Dermis microvascular lymphatic vessel endothelial cell (primary cell): ENCODE measurements around the gene CTDSPL. TPM values are rescaled to one million over a fixed set of nuclear protein-coding genes. Genes with fewer than 3 reads are reported as not detected.

Experiments
- DNase-seq, 2 donors: peaks; one replicate each; pipeline versions ENCODE4 v3.0.0 to v3.0.0-alpha.2; 2010; ENCODE audit warnings: low read depth in 2 of 2
- total RNA-seq: library from RNA; depleted of rRNA; stranded (reverse); fragments of >200 nt; gene quantifications from 2 replicates; pipeline ENCODE4 v1.2.1, GENCODE V29; 2014

The CTDSPL gene
- total RNA-seq, 1 donor from 2014 or later: 102 TPM

DNA sequence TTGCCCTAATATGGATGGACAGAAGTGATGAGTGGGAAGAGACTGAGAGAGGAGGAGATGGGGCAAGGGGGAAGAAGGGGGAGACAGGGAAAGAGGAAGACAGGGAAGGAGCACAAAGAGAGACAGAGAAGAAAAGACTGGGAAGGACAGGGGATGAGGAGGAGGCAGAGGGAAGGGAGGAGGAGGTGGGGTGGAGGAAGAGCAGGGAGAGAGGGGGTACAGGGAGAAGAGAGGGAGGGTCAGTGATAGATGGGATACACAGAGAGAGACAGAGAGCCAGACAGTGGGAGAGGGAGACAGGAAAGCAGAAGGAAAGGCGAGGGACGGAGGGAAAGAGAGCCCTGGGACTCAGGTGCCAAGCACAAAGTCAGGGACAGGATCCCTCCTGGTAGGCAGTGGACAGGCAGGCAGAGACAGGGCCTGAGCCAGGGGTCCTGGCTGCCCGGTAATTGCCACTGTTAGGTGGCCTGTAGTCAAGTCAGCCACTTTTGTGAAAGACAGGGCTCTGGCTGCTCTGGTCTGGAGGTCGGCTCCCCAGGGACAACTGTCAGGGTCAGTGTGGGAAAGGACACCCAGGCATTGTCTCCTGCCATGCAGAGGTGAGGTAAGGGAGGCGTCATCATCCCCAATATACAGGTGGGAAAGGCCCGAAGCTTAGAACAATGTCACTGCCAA, 138.7 kb downstream of the CTDSPL start:
- DNase-seq: no peak

DNA sequence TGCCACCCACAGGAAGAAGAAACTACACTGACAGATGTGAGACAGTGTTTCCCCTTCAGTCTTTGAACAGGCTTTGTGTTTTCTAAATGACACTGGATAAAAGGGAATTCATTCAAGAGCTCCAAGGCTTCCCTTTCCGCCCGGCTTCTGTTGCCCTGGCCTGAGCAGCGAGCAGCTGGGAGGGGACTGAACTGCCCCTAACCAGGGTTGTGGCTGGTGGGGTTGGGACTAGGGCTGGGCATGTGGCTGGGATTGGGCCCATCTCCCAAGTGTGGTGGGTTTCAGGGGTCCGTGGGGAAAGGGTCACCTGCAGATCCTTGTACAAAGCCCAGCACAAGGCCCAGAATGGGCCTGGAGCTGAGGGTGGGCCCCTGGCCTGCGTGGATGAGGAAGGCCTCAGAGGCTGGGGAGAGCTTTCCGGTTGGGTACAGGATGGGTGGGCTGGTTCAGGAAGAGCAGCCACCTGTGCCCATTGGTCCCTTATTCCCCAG, 139.3 kb downstream of the CTDSPL start:
- DNase-seq: no peak

DNA sequence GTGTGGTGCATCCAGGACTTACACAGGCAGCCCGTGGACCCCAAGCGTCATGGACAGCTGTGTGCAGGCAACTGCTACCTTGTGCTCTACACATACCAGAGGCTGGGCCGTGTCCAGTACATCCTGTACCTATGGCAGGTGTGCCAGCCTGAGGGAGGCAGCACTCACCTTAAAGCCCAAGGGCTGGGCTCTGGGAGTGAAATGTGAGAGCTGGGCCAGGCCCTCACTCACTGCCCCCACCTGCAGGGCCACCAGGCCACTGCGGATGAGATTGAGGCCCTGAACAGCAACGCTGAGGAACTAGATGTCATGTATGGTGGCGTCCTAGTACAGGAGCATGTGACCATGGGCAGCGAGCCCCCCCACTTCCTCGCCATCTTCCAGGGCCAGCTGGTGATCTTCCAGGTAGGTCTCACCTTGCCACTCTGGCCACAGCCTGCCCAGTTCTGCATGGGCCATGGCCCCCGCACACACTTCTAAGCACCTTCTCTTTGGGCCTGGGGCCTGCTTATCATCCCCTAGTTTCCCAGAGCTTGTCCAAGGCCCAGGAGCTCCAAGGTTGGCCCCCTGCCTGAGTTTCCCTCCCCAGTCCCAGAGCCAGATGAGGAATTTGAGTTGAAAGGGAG, 139.9 kb downstream of the CTDSPL start:
- no peak for DNase-seq

DNA sequence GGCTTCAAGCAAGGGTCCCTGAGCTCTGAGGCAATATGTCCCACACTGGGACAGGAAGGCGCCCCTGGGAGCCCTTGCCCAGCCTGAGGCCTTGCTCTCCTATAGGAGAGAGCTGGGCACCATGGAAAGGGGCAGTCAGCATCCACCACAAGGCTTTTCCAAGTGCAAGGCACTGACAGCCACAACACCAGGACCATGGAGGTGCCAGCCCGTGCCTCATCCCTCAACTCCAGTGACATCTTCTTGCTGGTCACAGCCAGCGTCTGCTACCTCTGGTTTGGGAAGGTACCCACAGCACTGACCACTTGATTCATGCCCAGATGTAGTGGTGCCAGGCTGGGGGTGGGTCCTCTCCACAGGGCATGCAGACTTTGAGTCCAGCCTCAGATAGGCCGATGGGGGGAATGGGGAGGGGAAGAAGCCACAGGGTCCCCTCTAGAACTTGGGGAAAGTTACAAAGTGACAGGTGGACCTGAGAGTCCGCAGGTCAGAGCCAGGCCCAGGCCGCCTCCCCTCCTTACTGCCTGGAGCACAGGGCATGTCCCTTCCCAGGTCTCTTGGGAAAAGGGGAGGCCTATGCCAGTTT, 140.7 kb downstream of the CTDSPL start:
- DNase-seq: no peak

DNA sequence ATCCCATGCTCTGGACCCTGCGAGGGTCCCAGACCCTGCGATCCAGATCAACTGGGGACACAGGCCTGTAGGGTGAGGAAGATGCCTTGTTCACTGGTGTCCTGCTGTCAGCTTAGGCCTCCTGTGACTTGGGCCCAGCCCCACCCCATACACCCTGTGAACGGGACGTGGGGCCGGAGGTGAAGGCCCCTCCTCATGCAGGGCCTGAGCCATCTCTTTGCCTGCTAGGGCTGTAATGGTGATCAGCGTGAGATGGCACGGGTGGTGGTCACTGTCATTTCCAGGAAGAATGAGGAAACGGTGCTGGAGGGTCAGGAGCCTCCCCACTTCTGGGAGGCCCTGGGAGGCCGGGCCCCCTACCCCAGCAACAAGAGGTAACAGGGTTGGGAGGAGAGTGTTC, 141.3 kb downstream of the CTDSPL start:
- no peak for DNase-seq

DNA sequence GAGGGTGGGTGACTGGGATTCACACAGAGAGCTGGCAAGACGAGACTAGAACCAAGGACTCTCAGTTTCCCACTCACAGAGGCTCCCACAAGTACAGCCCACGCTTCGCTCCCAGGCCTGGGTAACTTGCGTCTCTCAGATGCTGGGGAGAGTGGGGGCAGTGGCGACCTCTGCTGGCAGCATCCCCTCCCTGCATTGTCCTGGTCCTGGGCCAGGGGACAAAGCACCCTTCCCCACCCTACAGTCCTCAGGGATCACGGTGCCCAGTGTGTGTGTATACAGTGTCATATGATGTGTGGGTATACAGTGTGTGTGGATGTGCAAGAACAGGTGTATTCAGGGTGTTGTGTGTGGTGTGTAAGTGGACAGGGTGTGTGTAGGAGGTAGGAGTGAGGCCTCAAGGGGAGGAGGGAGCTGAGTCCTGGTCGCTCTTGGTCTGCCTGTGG, 141.7 kb downstream of the CTDSPL start:
- DNase-seq: peak; percentile 15 to 55

DNA sequence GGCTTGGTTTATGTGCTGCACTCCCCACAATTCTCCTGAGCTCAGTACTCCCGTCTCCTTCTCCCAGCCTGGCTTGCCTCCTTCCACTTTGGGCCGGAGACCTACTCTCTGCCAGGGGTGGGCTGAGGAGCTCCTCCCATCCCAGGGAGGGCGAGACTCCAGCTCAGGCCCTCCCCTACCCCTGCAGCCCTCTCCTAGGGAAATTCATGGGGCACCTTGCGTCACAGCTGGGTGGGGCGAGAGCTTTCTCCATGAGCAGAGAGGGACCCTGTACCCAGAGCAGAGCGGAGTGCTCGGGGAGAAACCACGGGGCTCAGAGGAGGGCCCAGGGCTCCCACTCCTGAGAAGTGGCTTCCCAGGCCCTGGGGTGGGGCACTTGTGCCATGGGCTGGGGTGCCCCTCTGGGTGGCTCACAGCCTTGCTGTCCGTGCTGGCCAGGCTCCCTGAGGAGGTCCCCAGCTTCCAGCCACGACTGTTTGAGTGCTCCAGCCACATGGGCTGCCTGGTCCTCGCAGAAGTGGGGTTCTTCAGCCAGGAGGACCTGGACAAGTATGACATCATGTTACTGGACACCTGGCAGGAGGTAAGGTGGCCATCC, 142.2 kb downstream of the CTDSPL start:
- no peak for DNase-seq

DNA sequence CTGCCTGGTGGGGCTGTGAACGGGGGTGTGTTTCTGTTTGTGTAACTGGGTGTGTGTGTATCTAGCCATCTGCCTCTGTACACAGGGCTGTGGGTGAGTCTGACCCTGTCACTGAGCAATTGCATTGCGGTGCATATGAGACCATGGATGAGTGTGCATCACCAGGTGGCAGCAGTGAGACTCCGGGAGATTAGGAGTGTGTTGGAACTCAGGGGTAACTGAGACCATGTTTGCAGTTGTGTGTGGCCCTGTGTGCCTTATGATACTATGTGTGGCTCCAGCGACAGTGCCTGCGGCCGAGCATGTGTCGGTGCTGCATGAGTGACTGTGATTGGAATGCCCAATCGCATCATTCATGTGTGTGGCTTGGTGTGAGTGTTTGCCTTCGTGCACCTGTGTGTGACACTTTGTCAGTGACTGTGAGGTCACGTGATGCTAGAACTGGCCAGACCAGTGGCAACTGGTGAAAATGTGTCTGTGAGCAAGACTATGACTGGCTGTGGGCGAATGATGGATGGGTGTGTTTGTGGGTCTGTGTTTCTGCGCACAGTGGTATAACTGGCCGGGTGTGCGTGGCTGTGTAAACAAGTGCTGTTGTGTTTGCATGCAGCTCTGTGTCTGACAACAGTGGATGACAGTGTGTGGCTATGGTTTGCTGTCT, 142.9 kb downstream of the CTDSPL start:
- peak; percentile 51 to 59 for DNase-seq

DNA sequence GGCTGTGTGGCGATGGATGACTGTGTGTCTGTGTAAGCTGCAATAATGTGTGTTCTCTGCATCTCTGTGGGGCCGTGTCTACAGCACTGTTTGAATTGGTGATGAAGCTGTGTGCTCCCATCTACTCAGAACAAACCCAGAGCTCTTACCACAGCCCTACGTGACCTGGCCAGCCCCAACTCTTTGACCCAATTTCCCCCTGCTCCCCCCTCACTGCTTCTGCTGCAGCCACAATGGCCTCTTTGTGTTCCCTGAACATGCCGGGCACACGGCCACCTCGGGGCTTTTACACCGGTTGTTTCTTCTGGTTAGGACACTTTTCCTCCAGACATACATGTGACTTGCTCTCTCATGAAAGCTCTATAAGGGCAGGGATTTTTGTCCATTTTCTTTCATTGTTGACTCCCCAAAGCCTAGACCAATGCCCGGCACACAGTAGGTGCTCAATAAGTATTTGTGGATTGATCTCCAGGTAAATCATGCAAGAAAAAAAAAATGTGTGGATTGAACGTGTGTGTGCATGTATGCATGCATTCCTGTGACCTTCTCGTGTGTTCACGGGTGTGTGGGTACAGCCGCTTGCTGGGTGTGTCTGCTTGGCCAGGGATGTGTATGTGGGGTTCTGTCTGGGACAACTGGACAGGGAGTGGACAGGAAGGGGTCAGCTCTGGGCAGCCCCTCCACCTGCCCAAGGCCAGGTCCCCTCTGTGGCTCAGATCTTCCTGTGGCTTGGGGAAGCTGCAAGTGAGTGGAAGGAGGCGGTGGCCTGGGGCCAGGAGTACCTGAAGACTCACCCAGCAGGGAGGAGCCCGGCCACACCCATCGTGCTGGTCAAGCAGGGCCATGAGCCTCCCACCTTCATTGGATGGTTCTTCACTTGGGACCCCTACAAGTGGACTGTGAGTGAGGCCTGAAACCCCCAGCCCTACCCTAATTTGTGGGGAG, 143.7 kb downstream of the CTDSPL start:
- DNase-seq: no peak

DNA sequence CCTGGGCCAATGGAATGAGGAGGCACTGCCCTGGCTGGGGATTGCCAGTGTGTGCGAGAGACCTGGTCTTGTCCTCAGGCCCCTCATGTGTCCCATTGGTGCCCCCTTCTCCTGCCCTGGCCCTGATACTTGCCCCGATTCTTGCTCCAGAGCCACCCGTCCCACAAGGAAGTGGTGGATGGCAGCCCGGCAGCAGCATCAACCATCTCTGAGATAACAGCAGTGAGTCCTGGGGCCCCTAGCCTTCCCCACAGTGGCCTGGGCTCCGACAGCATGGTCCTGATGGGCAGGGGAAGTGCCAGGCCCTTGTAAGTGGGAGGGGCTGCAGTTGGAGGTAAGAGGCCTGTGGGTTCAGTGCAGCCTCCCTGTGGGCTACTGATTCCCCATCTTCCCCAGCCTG, 144.4 kb downstream of the CTDSPL start:
- DNase-seq: no peak

DNA sequence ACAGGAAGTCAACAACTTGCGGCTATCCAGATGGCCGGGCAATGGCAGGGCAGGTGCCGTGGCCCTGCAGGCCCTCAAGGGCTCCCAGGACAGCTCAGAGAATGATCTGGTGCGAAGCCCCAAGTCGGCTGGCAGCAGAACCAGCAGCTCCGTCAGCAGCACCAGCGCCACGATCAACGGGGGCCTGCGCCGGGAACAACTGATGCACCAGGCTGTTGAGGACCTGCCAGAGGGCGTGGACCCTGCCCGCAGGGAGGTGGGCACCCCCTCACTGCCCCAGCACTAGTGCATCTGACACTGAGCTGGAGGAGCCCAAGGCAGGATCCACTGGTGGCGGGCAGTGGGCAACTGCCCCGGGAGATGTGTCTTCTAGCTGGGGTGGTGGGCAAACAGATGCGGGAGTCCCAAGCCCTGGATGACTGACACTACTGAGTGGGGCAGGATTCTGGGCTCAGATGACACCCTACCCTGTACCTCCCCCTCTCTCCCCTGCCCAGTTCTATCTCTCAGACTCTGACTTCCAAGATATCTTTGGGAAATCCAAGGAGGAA, 144.8 kb downstream of the CTDSPL start:
- no peak for DNase-seq

DNA sequence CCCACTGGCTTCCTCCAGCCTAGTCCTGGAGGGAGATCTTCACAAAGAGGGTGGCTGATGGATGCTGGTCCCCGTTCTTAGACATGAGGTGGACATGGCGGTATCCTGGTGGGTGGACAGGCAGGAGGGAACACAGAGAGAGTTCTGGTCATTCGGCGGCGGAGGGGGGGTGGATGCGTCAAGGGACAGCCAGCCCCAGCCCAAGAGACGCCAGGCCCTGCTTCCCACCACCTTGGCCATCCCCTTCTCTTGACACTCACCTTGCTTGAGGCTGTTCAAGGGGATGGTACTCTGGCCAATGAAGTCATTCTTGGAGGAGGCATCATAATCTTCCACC, 146.0 kb downstream of the CTDSPL start:
- no peak for DNase-seq

DNA sequence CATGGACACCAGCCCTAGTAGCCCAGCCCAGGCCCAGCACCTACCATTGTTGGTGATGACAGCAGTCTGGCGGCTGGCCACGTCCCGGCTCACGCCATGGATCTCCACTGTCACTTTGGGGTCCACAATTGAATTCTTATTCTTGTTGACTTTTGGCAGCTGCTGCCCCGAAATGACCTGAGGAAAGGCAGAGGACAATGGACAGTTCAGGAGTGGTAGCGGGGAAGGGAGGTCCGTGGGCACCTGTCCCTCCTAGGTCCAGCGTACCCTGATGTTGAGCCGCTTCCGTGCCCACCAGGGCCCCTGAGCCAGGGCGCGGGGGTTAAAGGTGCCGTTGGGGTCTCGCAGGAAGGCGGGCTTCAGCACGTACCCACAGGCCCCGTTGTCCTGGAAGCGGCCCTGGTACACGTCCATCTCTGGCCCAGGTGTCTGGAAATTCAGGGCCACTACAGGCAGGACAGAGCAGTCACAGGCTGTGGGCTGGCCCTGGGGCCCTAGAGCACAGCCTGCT, 146.6 kb downstream of the CTDSPL start:
- no peak for DNase-seq

DNA sequence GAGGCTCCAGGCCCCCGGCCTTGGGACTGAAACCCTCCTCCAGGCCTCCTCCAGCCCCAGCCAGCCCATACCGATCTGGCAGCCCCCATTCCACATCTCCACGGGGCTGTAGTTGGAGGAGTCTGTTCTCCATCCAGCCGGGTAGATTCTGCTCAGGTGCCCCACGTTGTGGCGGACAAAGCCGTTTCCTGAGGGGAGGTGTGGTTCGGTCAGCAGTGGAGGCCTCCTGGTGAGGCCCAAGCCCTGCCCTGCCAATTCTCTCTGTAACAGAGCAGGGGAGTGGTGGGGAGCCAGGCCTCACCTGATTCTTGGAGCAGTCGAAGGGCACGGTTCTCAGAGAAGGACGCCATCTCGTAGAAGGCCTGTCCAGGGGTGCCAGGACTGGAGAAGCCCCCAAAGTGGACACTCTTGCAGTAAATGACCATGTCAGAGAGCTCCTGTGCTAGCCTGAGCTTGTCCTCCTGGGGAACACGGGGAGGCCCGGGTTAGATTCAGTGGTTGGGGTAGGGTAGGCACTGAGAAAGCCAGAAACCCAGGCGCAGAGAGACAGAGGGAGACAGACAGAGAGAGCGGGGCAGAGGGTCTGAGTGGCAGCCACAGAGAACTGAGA, 147.4 kb downstream of the CTDSPL start:
- no peak for DNase-seq

DNA sequence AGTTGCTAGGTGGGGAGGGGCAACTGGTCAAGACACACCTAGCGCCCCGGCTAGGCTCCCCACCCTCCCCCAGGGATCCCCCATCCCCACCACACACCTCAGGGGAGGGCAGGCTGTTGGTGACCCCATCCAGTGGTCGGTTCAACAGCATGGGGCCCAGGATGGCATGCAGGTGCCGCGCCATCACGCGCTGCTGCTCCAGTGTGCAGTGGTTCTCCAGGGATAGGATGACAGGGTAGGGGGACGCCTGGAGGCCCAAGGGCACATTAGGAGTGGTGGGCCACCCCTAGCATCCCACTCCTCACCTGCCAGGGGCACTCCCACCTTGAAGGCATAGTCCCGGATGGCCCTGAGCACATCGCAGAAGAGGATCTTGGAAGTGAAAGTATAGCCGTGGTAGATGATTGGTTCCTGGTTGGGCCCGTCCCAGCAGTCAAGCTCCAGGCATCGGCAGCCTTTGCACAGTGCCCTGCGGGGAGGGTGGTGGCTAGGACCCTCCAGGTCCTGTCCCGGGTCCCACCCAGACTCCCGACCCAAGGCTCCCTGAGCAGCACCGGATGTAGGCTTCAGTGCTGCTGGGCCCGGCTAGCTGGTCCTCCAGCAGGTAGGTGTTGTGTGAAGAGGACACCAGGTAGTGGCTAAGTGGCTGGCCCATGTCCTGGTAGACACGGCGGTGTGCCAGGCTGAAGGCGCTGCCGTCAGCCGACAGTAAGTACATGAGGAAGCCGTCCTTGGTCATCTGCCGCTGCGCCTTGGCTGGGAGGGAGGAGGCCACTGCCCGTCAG, 148.3 kb downstream of the CTDSPL start:
- DNase-seq: no peak

DNA sequence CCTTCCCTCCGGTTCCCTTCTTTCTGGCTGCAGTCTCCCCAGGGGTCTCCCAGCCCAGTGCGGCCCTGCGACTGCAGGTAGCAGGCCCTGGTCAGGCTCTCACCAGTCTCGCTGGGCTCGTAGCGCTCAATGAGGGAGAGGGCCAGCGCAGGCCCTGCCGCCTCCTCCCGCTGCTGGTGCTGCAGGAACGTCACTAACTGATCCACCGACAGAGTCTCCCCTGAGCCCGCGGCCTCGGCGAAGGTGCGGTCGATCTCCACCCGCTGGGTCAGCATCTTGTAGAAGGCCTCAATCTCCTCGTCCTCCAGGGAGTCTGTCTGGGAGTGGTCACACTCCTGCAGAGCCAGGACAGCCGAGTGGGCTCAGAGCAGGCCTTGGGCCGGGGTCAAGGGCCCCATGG, 149.4 kb downstream of the CTDSPL start:
- no peak for DNase-seq

DNA sequence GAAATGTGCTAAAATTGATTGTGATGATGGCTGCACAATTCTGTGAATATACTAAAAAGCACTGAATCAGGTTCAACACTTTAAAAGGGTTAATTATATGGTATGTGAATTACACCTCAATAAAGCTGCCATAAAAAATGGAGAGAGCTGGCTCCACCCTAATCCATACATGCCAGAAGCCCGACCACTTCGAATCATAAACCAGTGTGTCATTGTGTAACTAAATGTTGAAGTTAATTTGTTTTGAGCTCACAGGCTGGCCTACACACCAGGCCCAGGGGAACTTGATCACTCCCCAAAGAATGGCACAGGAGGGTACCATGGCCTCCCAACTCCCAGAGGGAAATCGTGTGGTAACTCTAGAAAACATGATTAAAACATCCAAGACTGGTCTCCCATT, 153.8 kb downstream of the CTDSPL start:
- no peak for DNase-seq

DNA sequence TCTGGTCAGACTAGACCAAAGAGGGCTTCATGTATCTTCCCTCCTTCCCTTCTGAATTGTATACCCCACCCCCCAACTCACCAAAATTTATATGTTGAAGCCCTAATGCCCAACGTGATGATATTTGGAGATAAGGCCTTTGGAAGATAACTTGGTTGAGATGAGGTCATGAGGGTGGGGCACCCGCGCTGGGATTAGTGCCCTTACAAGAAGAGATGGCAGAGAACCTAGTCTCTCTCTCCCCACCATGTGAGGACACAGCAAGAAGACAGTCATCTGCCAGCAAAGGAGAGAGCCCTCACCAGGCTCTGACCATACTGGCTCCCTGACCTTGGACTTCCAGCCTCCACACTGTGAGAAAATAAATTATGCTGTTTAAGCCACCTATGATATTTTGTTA, 154.3 kb downstream of the CTDSPL start:
- DNase-seq: no peak

DNA sequence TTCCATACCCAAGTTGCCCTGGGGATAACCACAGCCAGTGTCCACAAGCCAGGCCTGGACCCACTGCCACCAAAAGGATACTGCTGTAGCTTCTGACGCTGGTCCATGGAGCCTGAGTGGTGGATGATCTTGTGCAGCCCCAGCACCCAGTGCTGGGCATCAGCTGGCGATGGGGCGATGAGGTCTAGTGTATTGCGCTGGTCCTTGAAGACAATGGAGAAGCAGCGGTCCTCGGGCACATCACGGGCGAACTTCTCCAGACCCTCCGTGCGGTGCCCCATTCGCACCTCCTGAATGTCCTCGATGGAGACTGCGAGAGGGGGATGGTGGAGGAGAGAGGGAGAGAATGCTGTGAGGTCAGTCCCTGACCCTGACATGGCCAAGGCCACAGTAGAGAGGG, 154.7 kb downstream of the CTDSPL start:
- DNase-seq: no peak
